ENCODE results near the gene TMF1.

DNA sequence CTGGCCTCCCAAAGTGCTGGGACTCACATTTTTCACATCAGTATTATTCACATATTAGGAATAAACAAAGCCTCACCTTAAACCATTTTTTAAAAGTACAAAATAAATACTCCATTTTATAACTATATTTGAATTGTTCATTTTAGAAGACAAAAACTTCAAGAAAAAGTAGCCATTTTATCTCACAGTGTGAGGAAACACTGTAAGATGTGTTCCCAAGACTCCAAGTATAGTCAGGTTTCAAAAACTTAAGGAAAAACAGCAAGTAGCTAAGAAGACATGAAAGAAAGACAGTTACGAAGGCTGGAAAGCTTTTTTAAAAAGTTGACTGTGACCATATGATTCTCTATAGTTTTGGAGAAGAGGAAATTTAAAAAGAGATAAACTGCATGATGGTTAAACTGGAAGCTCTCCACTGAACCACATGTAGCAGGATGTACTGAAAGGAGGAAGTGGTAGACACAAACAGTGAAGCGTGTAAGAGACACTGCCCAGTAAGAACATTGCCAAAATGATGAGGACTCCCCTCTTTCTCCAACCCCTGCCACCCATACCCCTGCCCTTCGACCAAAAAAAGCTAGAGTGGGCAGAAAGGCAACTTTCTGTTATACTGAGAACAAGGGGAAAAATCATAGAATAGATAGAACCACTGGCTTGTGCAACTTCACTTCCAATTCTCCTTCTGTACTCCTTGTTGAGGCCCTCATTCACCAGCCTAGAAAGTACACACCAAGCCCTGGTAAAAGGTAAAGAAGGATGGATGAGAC, 6.2 kb upstream of the TMF1 start:
- TF ChIP-seq ZSCAN29 (IDR thresholded peaks at IDR 0.05) (no peak), CREB1 (IDR thresholded peaks at IDR 0.05; ENCODE audit: low read depth) (no peak), FOS (IDR thresholded peaks at IDR 0.05; ENCODE audit: borderline replicate concordance, extremely low read depth, insufficient read length) (no peak), RAD21 (IDR thresholded peaks at IDR 0.05; ENCODE audit: insufficient read depth, low read depth, low read length) (no peak), POLR2A (IDR thresholded peaks at IDR 0.05; ENCODE audit: low read depth, low read length) (no peak)
- TF ChIP-seq, protein P1, sequence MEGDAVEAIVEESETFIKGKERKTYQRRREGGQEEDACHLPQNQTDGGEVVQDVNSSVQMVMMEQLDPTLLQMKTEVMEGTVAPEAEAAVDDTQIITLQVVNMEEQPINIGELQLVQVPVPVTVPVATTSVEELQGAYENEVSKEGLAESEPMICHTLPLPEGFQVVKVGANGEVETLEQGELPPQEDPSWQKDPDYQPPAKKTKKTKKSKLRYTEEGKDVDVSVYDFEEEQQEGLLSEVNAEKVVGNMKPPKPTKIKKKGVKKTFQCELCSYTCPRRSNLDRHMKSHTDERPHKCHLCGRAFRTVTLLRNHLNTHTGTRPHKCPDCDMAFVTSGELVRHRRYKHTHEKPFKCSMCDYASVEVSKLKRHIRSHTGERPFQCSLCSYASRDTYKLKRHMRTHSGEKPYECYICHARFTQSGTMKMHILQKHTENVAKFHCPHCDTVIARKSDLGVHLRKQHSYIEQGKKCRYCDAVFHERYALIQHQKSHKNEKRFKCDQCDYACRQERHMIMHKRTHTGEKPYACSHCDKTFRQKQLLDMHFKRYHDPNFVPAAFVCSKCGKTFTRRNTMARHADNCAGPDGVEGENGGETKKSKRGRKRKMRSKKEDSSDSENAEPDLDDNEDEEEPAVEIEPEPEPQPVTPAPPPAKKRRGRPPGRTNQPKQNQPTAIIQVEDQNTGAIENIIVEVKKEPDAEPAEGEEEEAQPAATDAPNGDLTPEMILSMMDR (IDR thresholded peaks at IDR 0.05 in 2 of 3, conservative IDR thresholded peaks at IDR 0.05 in 1 of 3; ENCODE audit: control insufficient read depth in 2 of 3, extremely low read depth in 1 of 3, insufficient read depth in 1 of 3, low read depth in 3 of 3, low read length in 3 of 3), result no peak

Measured in GM12878 (cell line).